HepG2 (cell line): Measurements from ENCODE around the gene TMC4. TPM values are rescaled to one million over a fixed set of nuclear protein-coding genes. Genes with fewer than 3 reads are reported as not detected.

Experiments
- ASH2L ChIP-seq: fragments of 300-600, 200-600 bp; sonication (generic); IDR thresholded peaks from 2 replicates; pipeline ENCODE4 v1.7.0; 2017; ENCODE audit warnings: low read depth, mild to moderate bottlenecking, moderate library complexity, mixed read lengths, low read length; ENCODE audit not compliant: insufficient read length
- CEBPB ChIP-seq: IDR thresholded peaks from 2 replicates; pipeline ENCODE4 v1.6.1; 2011; ENCODE audit warnings: low read depth, low read length, improper control_type of control experiment, borderline replicate concordance
- ETV6 ChIP-seq: sonication (generic); formaldehyde crosslinking; conservative IDR thresholded peaks from 2 replicates; pipeline ENCODE4 v1.4.0; 2020; ENCODE audit warnings: missing genetic modification reagents
- FOXK1 ChIP-seq: sonication (generic); formaldehyde crosslinking; IDR thresholded peaks from 2 replicates; pipeline ENCODE4 v1.4.0; 2020; ENCODE audit warnings: low read depth, missing genetic modification reagents, borderline replicate concordance
- MAX ChIP-seq: IDR thresholded peaks from 2 replicates; pipeline ENCODE4 v1.6.1; 2012; ENCODE audit warnings: inconsistent platforms
- NFE2 ChIP-seq: sonication (generic); formaldehyde crosslinking; IDR thresholded peaks from 2 replicates; pipeline ENCODE4 v1.4.0; 2020; ENCODE audit warnings: missing genetic modification reagents
- PRDM10 ChIP-seq: sonication (generic); formaldehyde crosslinking; IDR thresholded peaks from 2 replicates; pipeline ENCODE4 v1.4.0; 2020; ENCODE audit warnings: low read depth, missing genetic modification reagents
- TEAD2 ChIP-seq: sonication (generic); formaldehyde crosslinking; IDR thresholded peaks from 2 replicates; pipeline ENCODE4 v1.9.0; 2021; ENCODE audit warnings: missing genetic modification reagents
- ZFP90 ChIP-seq: sonication (generic); formaldehyde crosslinking; IDR thresholded peaks from 2 replicates; pipeline ENCODE4 v1.8.0; 2022; ENCODE audit warnings: missing genetic modification reagents, mild to moderate bottlenecking, inconsistent platforms, borderline replicate concordance
- ZNF614 ChIP-seq: IDR thresholded peaks from 2 replicates; pipeline ENCODE4 v1.6.1; 2018; ENCODE audit warnings: missing biosample characterization, missing genetic modification reagents, inconsistent platforms, borderline replicate concordance
- ZNF781 ChIP-seq: sonication (generic); formaldehyde crosslinking; IDR thresholded peaks from 2 replicates; pipeline ENCODE4 v1.5.1; 2020; ENCODE audit warnings: borderline replicate concordance, mild to moderate bottlenecking, missing genetic modification reagents; ENCODE audit errors: not compliant biosample characterization
- polyA plus RNA-seq, 8 experiments: library from polyadenylated mRNA; depleted of rRNA in 3 of 8; stranded (reverse) in 7 of 8; unstranded in 1 of 8; fragments of >200 nt; fragmentation: Illumina TruSeq in 4 of 8; extraction: Trizol in 4 of 8; gene quantifications; 2 replicates each; pipeline versions ENCODE4 v1.2.1 to v1.2.3, GENCODE V29; 2011 to 2016; ENCODE audit warnings: low read depth in 4 of 8, missing spikeins in 1 of 8, mixed read lengths in 1 of 8; ENCODE audit not compliant: insufficient read depth in 1 of 8
- total RNA-seq, 5 experiments: library from RNA; depleted of rRNA; stranded (reverse); fragments of >200 nt; fragmentation: Illumina TruSeq; extraction: Trizol; gene quantifications; 2 replicates each; pipeline ENCODE4 v1.2.3, GENCODE V29; 2016; ENCODE audit warnings: low read depth in 1 of 5
- TF ChIP-seq, protein P1 (sequence below): sonication (generic); formaldehyde crosslinking; IDR thresholded peaks from 2 replicates; pipeline ENCODE4 v1.5.0; 2020; ENCODE audit warnings: missing genetic modification reagents
- TF ChIP-seq, protein P2 (sequence below): sonication (generic); formaldehyde crosslinking; IDR thresholded peaks from 2 replicates; pipeline ENCODE4 v1.4.0; 2020; ENCODE audit warnings: missing genetic modification reagents
- TF ChIP-seq, protein P3 (sequence below): sonication (generic); formaldehyde crosslinking; IDR thresholded peaks from one replicate; pipeline ENCODE4 v1.5.1; 2020; ENCODE audit warnings: mild to moderate bottlenecking, missing genetic modification reagents; ENCODE audit errors: not compliant biosample characterization

TMC4 gene
- total and polyA plus RNA-seq, 2 of the 13 experiments (the other 11 are each of a cell fraction or from before 2014, with no cell fraction given) = 0.13 to 0.24 TPM

DNA sequence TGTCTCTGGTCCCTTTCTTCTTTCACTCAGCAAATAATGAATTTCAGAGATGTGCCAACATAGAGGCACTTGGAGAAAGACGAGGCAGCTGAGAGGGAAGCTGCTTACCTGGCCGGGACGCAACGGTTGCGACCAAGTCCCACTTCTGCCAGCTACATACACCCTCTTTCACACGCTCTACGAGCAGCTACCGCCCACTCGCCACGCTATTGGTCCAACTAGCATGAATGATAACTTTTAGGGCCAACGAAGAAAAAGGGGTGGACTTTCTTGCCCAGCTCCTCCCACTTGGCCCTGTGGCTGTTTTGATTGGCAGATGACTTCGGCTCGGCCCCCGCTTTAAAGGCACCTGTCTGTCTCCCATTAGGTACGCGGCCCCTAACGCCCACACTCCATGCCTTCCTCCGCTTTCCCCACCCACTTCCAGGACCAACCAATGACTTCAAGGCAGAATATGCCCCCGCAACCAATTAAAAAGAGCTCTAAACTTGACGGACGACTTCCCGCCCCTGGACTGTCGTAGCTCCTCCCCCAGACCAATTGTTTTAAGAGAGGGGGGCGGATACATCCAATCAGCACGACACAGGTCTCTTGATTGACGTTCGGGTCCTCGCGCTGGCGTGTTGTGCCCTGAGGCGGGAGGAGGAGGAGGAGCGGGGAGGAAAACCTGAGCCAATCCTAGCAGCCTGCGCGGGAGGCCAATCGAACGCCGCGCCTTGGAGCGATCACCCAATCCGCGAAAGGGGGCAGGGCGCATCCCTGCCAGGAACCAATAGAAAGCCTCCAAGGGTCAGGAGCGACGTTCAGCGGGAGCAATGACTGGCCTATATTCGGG lies 35.9 kb downstream of the TMC4 start (continued):
- TF ChIP-seq ETV6 (CRISPR knock-in tag) (peak; percentile 62; the same call in 1 of the 2 replicates), FOXK1 (CRISPR knock-in tag) (0 out of 2 replicates have a peak, but pooled peaks have one; percentile 10), CEBPB (no peak), ZFP90 (CRISPR knock-in tag) (no peak), PRDM10 (CRISPR knock-in tag) (peak; percentile 16; the same call in 1 of the 2 replicates), ZNF614 (0 out of 2 replicates have a peak, but pooled peaks have one; percentile 19), ZNF781 (CRISPR knock-in tag) (no peak), ASH2L (peak; percentile 30), NFE2 (CRISPR knock-in tag) (no peak), MAX (0 out of 2 replicates have a peak, but pooled peaks have one; percentile 9), TEAD2 (CRISPR knock-in tag) (no peak)
- TF ChIP-seq, protein P1, sequence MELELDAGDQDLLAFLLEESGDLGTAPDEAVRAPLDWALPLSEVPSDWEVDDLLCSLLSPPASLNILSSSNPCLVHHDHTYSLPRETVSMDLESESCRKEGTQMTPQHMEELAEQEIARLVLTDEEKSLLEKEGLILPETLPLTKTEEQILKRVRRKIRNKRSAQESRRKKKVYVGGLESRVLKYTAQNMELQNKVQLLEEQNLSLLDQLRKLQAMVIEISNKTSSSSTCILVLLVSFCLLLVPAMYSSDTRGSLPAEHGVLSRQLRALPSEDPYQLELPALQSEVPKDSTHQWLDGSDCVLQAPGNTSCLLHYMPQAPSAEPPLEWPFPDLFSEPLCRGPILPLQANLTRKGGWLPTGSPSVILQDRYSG (CRISPR knock-in tag) = no peak
- TF ChIP-seq, protein P2, sequence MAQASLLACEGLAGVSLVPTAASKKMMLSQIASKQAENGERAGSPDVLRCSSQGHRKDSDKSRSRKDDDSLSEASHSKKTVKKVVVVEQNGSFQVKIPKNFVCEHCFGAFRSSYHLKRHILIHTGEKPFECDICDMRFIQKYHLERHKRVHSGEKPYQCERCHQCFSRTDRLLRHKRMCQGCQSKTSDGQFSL (CRISPR knock-in tag) = no peak
- TF ChIP-seq, protein P3, sequence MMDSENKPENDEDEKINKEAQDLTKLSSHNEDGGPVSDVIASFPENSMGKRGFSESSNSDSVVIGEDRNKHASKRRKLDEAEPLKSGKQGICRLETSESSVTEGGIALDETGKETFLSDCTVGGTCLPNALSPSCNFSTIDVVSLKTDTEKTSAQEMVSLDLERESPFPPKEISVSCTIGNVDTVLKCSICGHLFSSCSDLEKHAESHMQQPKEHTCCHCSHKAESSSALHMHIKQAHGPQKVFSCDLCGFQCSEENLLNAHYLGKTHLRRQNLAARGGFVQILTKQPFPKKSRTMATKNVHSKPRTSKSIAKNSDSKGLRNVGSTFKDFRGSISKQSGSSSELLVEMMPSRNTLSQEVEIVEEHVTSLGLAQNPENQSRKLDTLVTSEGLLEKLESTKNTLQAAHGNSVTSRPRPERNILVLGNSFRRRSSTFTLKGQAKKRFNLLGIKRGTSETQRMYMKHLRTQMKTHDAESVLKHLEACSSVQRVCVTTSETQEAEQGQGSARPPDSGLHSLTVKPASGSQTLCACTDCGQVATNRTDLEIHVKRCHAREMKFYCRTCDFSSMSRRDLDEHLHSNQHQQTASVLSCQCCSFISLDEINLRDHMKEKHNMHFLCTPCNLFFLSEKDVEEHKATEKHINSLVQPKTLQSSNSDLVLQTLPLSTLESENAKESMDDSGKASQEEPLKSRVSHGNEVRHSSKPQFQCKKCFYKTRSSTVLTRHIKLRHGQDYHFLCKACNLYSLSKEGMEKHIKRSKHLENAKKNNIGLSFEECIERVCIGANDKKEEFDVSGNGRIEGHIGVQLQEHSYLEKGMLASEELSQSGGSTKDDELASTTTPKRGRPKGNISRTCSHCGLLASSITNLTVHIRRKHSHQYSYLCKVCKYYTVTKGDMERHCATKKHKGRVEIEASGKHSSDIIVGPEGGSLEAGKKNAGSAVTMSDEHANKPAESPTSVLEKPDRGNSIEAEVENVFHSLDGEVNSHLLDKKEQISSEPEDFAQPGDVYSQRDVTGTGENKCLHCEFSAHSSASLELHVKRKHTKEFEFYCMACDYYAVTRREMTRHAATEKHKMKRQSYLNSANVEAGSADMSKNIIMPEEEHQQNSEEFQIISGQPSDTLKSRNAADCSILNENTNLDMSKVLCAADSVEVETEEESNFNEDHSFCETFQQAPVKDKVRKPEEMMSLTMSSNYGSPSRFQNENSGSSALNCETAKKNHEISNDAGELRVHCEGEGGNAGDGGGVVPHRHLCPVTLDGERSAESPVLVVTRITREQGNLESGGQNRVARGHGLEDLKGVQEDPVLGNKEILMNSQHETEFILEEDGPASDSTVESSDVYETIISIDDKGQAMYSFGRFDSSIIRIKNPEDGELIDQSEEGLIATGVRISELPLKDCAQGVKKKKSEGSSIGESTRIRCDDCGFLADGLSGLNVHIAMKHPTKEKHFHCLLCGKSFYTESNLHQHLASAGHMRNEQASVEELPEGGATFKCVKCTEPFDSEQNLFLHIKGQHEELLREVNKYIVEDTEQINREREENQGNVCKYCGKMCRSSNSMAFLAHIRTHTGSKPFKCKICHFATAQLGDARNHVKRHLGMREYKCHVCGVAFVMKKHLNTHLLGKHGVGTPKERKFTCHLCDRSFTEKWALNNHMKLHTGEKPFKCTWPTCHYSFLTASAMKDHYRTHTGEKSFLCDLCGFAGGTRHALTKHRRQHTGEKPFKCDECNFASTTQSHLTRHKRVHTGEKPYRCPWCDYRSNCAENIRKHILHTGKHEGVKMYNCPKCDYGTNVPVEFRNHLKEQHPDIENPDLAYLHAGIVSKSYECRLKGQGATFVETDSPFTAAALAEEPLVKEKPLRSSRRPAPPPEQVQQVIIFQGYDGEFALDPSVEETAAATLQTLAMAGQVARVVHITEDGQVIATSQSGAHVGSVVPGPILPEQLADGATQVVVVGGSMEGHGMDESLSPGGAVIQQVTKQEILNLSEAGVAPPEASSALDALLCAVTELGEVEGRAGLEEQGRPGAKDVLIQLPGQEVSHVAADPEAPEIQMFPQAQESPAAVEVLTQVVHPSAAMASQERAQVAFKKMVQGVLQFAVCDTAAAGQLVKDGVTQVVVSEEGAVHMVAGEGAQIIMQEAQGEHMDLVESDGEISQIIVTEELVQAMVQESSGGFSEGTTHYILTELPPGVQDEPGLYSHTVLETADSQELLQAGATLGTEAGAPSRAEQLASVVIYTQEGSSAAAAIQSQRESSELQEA (CRISPR knock-in tag) = no peak
